ENCODE results near the gene QRICH2.
"Not testable (repeated sequence)": the region's sequence is repeated elsewhere in the genome, so short reads cannot be mapped to it uniquely, and the experiment has no call there.

QRICH2 gene

GRCh38 chr17:76263896-76264295 lies 44.2 kb downstream of the QRICH2 start:
- POLR2A ChIA-PET: interaction anchor here (0.6 to 4.5 kb wide), 4 partner anchors 9 to 33 kb away, joined by 3 to 36 read pairs (median 9); no protein-coding TSS in a partner anchor
- CTCF ChIA-PET: interaction anchor here (0.8 to 11.7 kb wide), 4 partner anchors 15 to 65 kb away, joined by 3 to 117 read pairs (median 13); no protein-coding TSS in a partner anchor
- TF ChIP-seq, protein P1, sequence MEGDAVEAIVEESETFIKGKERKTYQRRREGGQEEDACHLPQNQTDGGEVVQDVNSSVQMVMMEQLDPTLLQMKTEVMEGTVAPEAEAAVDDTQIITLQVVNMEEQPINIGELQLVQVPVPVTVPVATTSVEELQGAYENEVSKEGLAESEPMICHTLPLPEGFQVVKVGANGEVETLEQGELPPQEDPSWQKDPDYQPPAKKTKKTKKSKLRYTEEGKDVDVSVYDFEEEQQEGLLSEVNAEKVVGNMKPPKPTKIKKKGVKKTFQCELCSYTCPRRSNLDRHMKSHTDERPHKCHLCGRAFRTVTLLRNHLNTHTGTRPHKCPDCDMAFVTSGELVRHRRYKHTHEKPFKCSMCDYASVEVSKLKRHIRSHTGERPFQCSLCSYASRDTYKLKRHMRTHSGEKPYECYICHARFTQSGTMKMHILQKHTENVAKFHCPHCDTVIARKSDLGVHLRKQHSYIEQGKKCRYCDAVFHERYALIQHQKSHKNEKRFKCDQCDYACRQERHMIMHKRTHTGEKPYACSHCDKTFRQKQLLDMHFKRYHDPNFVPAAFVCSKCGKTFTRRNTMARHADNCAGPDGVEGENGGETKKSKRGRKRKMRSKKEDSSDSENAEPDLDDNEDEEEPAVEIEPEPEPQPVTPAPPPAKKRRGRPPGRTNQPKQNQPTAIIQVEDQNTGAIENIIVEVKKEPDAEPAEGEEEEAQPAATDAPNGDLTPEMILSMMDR (IDR thresholded peaks at IDR 0.05; ENCODE audit: control extremely low read depth, extremely low read depth, low read depth, missing control alignments): no peak
- DNase-seq (ENCODE audit: extremely low spot score): no peak

DNA sequence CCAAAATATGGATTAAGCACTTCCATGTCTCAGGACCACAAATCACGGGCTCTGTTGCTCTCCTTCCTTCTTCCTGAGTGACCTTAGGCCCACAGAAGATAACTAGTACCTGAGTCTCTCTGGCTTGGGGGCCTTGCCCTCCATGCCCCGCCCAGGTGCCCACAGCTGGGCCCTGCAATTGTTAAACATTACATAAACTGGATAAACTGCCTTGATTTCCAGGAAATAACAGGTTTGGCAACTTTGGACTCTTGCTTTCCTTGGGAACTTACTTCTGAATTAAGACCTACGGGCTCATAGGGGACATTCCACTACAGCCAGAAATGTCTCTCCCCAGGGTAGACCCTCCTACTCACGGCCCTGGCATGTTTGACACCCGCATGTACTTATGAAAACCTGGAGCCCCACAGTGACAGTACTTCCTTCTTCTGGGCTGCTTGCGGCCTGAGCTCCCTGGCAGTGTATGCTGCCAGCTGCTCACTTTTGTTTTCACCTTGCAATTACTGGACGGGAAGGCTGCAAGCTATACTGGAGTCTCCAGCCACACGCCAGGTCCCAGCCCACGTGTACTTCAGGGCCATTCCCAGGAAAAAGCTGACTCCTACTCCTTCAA lies 45.2 kb downstream of the QRICH2 start:
- DNase-seq (ENCODE audit: extremely low spot score): peak; percentile 61

DNA sequence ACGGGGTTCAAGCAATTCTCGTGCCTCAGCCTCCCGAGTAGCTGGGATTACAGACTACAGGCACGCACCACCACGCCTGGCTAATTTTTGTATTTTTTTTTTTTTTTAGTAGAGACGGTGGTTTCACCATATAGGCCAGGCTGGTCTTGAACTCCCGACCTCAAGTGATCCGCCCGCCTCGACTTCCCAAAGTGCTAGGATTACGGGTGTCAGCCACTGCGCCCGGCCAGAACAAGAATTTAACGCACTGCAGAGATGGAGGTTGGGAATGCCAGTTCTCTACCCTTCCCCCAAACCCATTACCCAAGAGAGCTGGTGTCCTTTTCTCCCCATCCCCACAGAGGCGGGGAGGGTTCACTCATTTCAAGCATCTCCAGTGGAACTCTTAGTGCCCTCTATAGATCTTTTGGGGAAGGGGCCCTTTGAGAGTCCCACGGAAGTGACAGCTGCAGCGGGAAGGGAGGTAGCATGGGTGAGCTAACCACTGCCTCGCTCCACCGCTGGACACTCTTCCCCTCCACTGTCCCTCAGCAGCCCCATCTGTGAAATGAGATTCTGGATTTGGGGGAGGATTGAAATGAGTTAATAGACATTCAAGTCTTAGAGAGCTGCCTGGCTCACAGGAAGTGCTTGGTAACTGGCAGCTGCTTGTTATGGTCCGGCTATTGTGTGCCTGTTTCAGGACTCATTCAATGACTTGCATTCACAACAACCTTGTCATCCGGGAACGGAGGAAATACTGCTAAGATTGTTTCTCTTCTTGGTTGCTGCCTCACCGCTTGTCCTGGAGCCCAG lies 46.5 kb downstream of the QRICH2 start:
- ChIA-PET POLR2A (interaction anchor here (0.7 to 4.5 kb wide), 4 partner anchors 9 to 533 kb away, joined by 3 to 36 read pairs (median 4); no protein-coding TSS in a partner anchor), CTCF (interaction anchor here (0.8 to 11.7 kb wide), 4 partner anchors 13 to 261 kb away, joined by 3 to 117 read pairs (median 14); partner anchors contain the start of gene CDK3)
- TF ChIP-seq, protein P1 (IDR thresholded peaks at IDR 0.05; ENCODE audit: control extremely low read depth, extremely low read depth, low read depth, missing control alignments): no peak
- DNase-seq (ENCODE audit: extremely low spot score): peak; percentile 59

More for the DNA sequence above, 45.2 kb downstream of the QRICH2 start:
- TF ChIP-seq, protein P1 (IDR thresholded peaks at IDR 0.05; ENCODE audit: control extremely low read depth, extremely low read depth, low read depth, missing control alignments): no peak
- ChIA-PET CTCF (interaction anchor here (0.8 to 11.7 kb wide), 6 partner anchors 14 to 83 kb away, joined by 3 to 117 read pairs (median 4); no protein-coding TSS in a partner anchor), POLR2A (interaction anchor here (0.7 to 4.5 kb wide), 5 partner anchors 10 to 535 kb away, joined by 3 to 36 read pairs (median 6); no protein-coding TSS in a partner anchor)

DNA sequence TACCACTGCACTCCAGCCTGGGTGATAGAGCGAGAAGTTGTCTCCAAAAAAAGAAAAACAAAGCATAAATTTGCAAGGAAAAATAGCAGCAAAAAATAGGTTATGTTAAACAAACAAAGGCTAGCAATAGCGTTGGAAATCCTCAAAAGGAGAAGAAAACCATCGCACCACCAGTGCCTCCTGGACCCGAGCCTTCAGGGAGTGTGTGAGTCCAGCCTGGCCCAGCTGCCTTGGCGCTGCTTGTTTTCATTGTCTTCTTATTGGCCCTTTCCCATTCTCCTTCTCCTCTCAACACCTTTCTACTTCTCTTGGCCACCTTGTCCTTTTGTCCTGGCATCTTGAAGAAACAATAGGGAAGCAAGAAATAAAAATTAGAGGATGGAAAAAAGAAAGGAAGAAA lies 47.4 kb downstream of the QRICH2 start:
- DNase-seq (ENCODE audit: extremely low spot score): no peak
- ChIA-PET CTCF (interaction anchor here (0.9 to 11.7 kb wide), 5 partner anchors 12 to 79 kb away, joined by 3 to 117 read pairs (median 6); no protein-coding TSS in a partner anchor), POLR2A (no interaction called here)
- TF ChIP-seq, protein P1 (IDR thresholded peaks at IDR 0.05; ENCODE audit: control extremely low read depth, extremely low read depth, low read depth, missing control alignments): no peak

DNA sequence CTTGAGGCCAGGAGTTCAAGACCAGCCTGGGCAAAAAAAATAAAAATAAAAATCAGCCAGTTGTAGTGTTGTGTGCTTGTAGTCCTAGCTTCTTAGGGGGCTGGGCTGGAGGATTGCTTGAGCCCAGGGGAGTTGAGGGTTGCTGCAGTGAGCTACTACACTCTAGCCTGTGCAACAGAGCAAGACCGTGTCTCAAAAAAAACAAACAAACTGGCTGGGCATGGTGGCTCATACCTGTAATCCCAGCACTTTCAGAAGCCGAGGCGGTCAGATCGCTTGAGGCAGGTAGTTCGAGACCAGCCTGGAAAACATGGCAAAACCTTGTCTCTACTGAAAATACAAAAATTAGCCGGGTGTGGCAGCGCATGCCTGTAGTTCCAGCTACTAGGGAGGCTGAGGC lies 47.9 kb downstream of the QRICH2 start:
- TF ChIP-seq, protein P1 (IDR thresholded peaks at IDR 0.05; ENCODE audit: control extremely low read depth, extremely low read depth, low read depth, missing control alignments): no peak
- ChIA-PET POLR2A (no interaction called here), CTCF (interaction anchor here (0.7 to 11.7 kb wide), 5 partner anchors 11 to 78 kb away, joined by 3 to 117 read pairs (median 4); no protein-coding TSS in a partner anchor)
- no peak for DNase-seq (ENCODE audit: extremely low spot score)

DNA sequence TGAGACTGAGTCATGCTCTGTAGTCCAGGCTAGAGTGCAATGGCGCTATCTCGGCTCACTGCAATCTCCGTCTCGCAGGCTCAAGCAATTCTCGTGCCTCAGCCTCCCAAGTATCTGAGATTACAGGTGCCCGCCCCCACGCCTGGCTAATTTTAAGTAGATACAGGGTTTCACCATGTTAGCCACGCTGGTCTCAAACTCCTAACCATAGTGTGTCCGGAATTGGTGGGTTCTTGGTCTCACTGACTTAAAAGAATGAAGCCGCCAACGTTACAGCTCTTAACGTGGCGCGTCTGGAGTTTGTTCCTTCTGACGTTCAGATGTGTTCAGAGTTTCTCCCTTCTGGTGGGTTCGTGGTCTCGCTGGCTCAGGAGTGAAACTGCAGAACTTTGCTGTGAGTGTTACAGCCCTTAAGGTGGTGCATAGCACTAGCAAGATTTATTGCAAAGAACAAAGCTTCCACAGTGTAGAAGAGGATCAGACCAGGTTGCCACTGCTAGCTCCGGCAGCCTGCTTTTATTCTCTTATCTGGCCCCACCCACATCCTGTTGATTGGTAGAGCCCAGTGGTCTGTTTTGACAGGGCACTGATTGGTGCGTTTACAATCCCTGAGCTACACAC lies 51.5 kb downstream of the QRICH2 start:
- CTCF ChIA-PET: interaction anchor here (1.3 to 11.7 kb wide), 3 partner anchors 7 to 46 kb away, joined by 3 to 117 read pairs (median 3); no protein-coding TSS in a partner anchor
- POLR2A ChIA-PET; DNase-seq (ENCODE audit: extremely low spot score): not testable (repeated sequence)
